Stimulated activated CD8-positive, alpha-beta memory T cell treated with anti-CD3 and anti-CD28 coated beads, Interleukin-15, amount 100 ng/mL, for 1 hour (primary cell): ENCODE data around the gene PPP1R26.
A peak's percentile ranks its signal among the peaks of the same experiment; 100 is the strongest.

Experiments used
- DNase-seq: peaks from one replicate; pipeline ENCODE4 v3.0.0-alpha.2; 2020; ENCODE audit warnings: low read depth

PPP1R26 gene

DNA sequence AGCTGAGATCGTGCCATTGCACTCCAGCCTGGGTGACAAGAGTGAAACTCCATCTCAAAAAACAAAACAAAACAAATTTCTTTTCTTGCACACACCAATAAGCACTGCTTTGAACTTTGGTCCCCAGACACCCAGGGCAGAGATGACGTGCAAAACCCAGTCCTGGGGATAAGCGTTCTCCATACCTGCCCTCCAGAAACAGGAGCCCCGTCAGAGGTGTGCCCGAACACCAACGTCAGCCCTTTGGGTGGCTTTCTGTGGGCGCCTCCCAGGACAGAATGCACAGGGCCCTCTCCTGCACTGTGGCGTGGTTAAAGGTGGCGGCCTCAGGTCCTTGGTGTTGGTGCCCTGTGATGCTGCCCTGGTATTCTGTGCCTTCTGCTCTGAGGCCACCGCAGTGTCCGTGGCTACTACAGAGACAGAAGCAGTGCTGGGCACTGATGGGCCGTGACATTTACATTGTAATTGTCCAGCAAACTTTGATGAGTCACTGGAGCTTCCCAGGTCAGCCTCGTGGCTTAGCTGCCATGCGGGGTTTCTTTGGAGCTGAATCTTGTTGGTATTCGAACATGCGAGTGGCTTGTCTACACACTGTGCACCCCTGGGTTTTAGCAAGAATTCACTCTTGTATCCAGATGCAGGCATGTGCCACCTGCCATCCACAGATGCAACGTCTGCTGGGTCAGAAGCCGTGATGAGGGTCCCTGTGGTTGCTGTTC, 9.8 kb downstream of the PPP1R26 start:
- DNase-seq: no peak

DNA sequence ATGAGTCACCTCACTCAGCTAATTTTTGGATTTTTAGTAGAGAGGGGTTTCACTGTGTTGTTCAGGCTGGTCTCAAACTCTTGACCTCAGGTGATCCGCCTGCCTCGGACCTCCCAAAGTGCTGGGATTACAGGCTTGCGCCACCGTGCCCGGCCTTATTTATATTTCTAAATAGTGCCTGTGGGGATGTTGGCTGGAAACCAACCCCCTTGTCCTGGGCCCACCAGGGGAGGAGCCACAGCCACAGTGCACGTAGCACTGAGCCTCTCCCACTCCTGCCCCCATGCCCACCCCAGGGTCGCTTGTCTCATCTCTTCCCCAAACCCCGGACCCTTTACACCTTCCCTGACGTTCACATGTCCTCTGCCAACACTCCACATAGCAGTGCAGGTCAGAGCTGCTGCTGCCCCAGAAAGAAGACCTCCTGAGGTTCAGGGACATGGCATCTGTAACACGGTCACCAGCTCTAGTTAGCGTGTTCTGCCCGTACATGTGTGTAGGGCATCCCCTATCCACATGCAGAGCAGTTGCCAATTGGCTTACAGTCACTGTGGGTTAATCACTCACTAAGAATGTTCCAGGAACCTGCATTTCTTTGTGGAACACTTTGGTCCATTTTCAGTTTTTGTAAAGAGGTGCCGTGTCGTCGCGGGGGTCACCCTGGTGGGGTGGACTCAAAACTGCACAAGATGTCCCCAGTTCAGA, 10.7 kb downstream of the PPP1R26 start:
- DNase-seq: no peak

DNA sequence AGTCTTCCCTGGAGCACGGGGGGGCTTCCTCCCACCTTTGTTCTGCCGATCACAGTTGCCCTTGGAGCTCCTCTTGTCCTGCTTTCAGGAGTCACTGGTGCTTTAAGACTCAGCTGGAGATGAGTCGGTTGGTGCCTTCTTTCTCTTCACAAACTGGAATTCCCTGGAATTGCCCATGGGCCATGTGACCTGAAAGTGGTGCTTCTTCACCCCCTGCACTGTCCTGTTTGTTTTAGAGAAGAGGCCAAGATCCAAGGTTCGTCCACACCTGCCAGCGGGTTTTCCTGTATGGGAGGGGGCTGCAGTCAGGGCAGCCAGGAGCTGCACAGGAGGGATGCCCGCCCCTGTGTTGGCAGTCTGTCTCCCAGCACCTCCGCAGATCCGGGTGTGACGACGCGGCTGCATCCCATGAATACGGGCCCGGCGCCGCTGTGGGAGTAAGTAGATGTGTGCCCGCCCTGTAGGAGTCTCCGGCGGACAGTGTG, 11.4 kb downstream of the PPP1R26 start:
- no peak for DNase-seq

DNA sequence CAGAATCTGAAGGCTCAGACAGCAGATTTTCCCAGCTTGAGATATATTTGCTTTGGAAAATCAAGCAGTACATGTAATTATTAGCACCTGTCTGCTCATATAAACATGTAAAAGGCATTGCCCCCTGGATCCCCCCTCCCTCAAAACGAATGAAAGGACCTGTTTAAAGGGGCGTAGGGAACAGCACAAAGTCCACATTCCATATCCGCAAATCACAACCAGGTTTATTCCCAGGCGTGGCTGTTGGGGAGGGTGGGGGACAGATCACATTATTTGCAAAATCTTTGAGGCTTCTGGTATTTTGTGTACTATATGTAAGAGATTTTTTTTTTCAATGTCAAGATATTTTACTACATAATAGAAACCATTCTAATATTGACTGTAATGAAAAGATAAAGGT, 12.2 kb downstream of the PPP1R26 start:
- no peak for DNase-seq

DNA sequence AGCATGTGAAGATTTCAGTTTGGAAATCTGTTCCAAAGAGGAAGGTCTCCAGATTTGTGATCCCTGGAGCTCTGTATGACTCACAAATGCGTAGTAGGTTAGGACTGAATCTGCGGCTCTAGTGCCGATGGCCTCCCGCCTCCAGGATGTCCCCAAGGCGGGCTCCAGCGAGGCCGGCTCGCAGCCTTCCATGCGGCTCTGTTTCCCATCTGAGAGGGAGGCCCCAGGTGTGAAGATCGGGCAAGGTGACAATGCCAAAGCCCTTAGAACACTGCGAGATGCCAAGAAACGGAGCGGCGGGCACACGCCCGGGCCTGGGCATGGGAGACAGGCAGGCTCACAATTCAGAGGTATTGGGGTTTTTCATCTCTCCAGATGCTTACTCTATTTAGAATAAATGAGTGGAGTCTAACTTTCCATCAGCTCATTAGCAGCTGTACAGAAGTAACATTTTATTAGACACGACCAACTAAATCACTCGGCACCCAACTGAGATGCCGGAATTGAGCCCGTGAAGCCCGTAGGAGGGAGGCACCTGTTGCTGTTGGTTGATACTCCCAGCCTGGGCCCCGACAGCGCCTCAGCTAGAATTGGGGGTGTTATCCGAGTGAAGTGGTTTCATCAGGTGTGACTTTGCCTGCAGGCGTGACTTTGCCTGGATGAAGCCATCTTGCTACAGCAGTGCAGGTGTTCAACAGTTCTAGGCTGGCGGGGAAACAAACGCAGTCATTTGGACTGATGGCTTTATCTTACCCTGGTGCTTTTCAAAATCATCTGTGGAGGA, 13.5 kb downstream of the PPP1R26 start:
- no peak for DNase-seq

DNA sequence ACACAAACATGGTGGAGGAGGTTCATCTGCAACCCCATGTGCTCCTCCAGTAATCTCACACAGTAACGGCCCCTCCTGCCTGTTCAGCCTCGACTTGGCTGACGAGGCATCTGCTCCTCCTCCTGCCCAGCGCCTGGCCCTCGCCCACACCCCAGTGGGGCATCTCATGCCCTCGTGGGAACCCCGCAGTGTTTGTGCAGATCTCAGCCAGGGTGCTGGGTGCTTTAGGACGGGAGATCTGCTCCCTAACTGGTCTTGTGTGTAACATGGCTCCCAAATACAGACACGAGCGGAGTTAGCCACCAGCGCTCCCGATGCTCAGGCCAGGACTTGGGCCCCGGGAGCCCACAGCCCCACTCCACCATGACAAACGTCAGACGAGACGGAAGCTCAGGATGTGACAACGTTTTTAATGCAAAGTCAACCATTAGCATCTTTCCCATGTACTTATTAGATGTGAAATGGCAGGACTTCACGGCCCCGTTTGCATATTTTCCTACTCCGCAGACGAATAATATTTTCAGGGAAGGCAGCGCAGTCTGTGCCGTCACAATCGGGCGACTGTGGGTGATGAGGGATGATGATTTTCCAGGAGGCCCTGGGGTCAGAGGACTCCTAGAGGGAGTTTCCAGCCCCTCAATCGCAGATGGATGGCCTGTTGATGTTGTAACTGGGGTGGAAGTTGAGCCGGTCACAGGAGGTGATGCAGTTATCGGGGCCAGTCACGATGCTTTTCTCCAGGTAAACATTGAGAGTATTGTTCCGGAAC, 15.4 kb downstream of the PPP1R26 start:
- no peak for DNase-seq

DNA sequence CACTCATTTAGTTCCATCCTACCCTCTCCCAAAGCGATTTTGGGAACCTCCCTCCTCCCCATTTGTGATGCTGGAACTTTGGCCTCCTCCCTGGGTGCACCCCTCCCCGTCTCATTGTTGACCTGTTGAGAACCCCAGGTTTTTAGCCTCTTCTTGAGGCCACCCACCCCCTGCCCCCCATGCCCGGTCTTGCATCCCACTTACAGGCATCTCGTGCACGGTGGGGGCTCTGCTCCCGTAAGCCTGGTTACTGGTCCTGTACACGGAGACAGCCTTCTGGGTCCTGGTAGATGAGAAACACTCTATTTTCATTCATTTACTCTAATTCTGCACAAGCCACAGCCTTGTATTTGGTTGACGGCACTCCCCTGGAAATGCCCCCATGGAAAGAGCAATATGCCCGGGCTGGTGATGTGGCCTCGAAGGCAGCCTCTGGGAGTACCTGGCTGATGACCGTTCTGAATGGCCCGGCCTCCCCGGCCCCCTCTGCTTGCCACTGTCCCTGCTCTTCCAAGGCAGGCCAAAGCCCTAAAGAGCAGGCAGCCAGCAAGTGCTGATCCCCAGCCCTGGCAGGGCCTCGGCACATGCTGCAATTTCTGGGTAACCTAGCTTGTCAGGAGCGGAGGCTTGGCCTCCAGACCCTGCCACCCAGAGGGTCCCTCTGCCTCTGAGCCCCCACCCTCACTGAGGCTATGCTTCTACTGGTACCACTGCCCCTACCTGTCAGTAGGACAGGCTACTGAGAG, 19.0 kb downstream of the PPP1R26 start:
- no peak for DNase-seq

DNA sequence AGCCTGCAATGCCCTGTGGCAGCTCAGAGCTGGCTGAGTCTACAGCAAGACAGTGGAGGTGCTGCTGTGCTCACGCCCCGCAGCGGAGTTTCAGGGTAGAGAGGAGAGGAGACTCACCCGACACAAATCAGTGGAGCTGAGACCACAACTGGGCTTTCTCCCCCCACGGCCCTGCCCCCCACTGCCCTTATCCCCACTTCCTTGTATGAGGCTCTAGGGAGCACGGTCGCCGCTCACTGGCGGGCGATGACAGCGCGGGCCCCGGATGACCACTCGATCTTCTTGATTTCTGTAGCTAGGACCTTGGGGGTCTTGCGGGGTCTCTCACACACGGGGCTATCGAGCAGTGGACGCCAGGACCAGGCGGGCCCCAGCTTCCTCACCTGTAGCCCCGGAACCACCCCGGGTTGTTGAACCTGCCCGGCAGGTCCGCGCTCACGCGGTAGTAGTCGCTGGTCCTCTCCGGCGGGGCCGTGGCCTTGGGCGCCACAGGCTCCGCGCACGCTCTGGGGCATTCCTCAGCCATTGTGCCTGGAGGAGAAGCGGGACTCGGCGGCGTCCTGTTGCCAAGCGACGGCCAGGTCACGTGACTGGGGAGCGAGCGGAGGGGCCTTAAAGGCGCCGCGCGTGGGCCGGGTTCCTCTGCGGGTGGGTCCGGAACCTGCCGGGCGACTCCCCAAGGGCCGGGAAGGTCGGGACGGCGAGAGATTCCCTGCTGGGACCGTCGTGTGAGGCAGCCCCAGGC, 19.9 kb downstream of the PPP1R26 start:
- DNase-seq: peak; percentile 85

DNA sequence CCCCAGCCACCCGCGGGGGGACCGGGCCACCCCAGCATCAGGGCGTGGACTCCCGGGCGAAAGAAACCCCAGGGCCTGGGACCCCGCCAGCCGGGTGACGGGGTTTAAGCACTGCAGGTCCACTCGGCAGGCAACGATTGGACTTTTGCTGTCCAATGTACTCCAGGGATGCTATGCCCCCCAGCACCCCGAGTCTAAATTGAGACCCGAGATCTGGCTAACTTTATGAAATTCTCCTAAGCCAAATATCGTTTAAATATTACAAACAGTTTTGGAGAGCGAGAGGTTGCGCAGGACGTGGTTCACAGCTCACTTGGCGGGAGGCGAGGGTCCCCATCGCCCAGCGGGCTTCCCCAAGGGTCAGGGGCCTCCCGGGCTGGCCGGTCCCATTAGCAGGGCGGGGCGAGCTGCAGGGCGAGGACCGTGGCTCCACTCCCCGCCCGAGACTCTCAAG, 20.5 kb downstream of the PPP1R26 start:
- DNase-seq: no peak

DNA sequence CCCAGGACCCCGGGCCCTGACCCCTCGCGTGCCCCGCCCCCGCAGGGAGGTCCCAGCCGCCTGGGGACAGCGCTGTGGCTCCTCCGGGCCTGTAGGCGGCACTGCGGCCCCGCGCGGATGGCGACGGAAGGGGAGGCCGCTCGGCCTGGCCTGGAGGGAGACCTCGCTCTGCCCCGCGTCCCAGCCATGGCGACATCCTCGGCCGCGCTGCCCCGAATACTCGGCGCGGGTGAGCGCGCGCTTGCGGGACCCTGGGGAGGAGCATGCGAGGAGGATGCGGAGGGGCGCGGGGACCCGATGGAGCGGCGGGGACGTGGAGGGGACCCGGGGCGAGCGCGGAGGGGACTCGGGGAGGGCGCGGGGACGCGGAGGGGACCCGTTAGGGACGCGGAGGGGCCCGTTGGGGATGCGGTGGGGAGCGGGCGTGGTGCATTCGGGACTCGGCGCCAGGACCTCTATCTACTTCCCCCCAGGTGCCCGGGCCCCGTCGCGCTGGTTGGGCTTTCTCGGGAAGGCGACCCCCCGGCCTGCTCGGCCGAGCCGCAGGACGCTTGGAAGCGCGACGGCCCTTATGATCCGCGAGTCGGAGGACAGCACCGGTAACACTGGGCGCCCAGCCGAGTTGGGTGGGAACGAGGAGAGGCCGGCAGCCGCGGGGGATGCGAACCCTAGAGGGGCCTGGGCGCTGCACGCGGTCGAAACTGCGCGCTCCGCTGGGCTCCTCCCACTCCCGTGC, 21.1 kb downstream of the PPP1R26 start, which contains the start of gene MRPS2:
MRPS2 (plus strand) TSS at position 158 of the 736 bp plus-strand sequence; CDS start at position 187, 29 bp downstream.
- peak; percentile 70 for DNase-seq

DNA sequence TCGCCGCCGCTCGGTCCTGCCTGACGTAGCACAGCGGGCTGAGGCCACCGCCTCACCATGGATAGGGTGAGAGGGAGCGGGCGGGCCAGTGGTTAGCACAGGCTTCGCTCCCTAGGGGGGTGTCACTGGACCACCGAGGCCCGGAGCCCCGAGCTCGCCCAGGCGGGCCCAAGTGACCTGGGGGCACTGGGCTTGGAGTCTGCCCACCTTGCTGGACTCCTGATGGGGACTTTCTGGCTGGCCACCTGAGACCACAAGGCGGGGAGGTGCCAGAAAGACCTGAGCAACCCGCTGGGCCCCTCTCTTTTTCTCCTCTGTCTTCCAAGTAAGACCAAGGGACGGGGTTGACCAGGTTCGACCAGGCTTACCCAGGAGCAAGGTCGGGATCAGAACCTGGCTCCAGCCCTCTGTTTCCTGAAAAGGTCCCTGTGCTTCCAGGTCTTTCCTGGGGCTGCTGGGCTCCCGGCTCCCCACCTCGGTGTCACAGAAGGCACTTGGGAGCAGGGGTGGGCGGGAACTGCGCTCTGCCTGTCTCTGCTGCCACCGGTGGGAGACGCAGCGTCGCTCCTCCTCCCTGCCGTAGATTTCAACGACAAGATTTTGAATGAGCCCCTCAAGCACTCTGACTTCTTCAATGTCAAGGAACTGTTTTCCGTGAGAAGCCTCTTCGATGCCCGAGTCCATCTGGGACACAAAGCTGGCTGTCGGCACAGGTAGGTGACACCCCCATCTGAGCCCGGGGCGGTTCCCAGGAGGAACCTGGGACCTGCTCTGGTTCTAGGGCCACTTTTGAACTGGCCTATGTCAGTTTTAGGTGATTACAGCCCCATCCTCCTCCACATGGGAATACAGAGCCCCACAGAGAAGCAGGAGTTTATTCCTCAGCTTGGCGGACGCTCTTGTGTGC, 21.9 kb downstream of the PPP1R26 start:
- DNase-seq: no peak

DNA sequence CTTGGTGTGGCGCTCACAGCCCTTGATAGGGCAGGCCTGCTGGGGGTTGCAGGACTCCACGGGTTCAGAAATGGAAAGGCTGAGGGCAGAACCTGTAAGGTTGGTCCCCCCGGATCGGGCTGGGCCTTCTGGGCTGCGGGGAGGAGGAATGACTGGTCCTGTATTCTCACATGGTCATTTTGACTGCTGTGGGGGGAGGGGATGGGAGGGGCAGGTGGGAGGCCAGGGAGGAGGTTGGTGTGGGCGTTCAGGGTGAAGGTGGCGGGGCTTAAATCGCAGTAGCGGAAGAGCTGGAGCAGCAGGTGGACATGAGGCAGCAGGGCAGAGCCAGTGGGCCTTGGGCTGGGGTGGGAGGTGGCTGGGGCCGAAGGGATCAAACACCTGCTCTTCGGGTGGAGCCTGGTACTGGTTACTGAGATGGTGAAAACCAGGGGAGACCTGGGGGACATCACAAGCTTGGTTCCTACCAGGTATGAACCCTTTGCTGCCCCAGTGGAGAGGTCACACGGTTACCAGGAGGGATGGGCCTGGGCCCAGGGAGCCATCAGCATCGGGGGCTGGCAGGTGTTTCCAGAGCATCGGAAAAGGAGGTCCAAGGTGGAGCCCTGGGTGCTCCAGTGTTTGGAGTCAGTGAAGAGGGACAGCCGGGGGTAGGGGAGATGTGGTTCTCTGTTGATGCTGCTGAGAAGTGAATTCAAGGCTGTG, 22.7 kb downstream of the PPP1R26 start:
- no peak for DNase-seq

DNA sequence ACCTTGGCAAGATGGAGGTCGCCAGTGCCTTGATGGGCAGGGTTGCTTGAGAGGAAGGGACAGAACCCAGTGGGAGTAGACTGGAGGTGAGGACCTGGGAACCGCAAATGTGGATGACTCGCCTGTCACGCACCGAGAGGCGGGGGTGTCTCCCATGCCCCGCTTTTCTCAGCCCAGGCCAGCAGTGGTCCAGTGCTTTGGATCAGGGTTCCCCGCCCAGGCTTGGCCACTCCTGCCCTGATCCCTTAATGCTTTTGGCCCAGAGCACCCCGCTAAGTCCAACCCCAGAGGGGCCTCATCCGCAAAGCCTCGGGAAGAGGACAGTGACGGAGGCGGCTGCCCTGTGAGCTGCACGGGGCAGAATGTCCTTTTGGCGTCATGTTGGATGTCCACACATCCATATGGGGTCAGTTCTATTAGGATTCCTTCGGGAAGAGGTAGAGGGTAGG, 23.3 kb downstream of the PPP1R26 start:
- no peak for DNase-seq

DNA sequence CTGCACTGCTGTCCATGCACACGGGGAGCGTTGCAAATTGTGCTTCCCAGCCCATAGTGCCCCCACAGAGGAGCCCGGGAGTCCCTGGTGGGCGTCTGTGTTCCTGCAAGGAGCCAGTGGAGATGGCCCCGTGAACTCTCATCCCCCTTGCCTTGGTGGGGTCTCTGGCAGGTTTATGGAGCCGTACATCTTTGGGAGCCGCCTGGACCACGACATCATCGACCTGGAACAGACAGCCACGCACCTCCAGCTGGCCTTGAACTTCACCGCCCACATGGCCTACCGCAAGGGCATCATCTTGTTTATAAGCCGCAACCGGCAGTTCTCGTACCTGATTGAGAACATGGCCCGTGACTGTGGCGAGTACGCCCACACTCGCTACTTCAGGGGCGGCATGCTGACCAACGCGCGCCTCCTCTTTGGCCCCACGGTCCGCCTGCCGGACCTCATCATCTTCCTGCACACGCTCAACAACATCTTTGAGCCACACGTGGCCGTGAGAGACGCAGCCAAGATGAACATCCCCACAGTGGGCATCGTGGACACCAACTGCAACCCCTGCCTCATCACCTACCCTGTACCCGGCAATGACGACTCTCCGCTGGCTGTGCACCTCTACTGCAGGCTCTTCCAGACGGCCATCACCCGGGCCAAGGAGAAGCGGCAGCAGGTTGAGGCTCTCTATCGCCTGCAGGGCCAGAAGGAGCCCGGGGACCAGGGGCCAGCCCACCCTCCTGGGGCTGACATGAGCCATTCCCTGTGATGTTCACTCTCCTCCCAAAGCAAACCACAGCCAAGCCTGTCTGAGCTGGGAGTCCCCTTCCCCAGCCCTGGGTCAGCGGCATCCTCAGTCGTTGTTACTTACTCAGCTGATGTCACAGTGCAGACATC, 24.0 kb downstream of the PPP1R26 start:
- DNase-seq: no peak

DNA sequence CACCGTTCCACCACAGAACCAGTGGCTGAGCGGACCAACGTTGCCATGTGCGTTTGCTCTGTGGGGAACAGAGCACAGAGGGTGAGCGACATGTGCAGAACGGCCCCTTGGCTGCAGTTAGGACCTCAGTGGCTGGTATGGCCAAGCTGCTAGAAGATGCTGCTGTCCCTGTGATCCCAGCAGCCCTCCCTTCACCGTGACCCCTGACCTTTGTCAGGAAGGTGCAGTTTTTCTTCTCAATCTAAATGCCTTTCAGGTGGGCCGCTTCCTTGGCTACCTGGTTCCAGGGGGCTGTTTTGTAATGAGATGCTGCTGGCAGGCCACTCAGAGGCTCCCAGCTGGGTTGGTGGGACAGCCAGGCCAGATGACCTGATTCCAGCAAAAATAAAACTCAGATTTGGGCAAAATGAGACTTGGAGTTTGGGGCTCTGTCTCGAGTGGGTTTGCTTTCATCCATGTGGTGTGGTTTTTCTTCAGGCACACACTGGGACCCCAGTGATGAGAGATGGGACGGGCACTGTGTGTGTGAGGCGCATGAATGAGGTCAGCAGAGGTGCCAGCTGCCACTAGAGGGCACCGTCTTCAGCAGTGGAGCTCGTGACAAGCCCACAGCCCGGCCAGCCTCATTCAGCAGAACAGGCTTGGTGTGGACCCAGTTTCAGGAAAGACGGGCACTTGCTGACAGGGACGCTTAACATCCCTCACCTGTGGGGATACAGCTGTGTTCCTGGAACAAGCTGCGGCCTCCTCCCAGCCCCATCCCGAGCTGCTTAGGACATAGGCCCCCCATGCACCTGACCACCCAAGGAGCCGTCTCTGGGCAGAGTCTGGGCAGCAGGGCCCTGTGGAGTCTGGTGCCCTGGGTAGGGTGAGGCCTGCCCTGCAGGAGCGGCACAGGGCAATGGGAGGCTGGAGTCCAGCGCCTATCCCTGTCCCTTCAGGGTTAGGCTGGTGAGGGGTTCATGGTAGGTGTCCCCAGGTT, 25.0 kb downstream of the PPP1R26 start:
- DNase-seq: peak; percentile 27
